Panc1 (cell line): ENCODE measurements around the gene TEAD4.

ENCODE experiments used
- CTCF ChIP-seq: fragments of 450-650 bp; IDR thresholded peaks from 2 replicates; pipeline ENCODE4 v1.5.1; 2017; ENCODE audit warnings: mild to moderate bottlenecking
- POLR2AphosphoS5 ChIP-seq: IDR thresholded peaks from 2 replicates; pipeline ENCODE4 v1.6.1; 2012; ENCODE audit warnings: mild to moderate bottlenecking, low read depth, low read length, moderate library complexity
- REST ChIP-seq, 2 experiments: IDR thresholded peaks; 2 replicates each; pipeline ENCODE4 v1.6.1; 2011 to 2012; ENCODE audit warnings: low read depth in 2 of 2, control low read depth in 1 of 2, low read length in 1 of 2, mild to moderate bottlenecking in 1 of 2, moderate library complexity in 1 of 2; ENCODE audit not compliant: insufficient read depth in 1 of 2
- TCF7L2 ChIP-seq: IDR thresholded peaks from 2 replicates; pipeline ENCODE4 v1.6.1; 2011; ENCODE audit warnings: mild to moderate bottlenecking, low read depth, low read length, inconsistent platforms

- TF ChIP-seq POLR2AphosphoS5 (no peak), CTCF (no peak), TCF7L2 (no peak), REST (IDR thresholded peaks at IDR 0.05; ENCODE audit: insufficient read depth in 1 of 2, low read depth in 2 of 2, low read length in 1 of 2) (no peak)
Measured at GRCh38 chr12:2963760-2964292, 4.6 kb downstream of the TEAD4 start.
